ENCODE measurements around the gene PRDX2.
A peak's percentile ranks its signal among the peaks of the same experiment; 100 is the strongest.

GRCh38 chr19:12794196-12794941 is 7.2 kb downstream of the PRDX2 start:
- TF ChIP-seq CTCF (conservative IDR thresholded peaks at IDR 0.05; ENCODE audit: low read depth, low read length) (no peak), MXI1 (IDR thresholded peaks at IDR 0.05; ENCODE audit: borderline replicate concordance, low read depth, low read length) (no peak), RFX5 (IDR thresholded peaks at IDR 0.05; ENCODE audit: low read depth, low read length) (no peak), FOS (IDR thresholded peaks at IDR 0.05; ENCODE audit: low read depth, low read length) (peak; percentile 1; the same call in 1 of the 2 replicates), CEBPB (IDR thresholded peaks at IDR 0.05; ENCODE audit: low read depth, low read length) (peak; percentile 57), SMC3 (IDR thresholded peaks at IDR 0.05; ENCODE audit: low read depth, low read length) (no peak), RAD21 (IDR thresholded peaks at IDR 0.05; ENCODE audit: low read length) (no peak), POLR2A (IDR thresholded peaks at IDR 0.05; ENCODE audit: low read depth, low read length) (peak; percentile 79), RCOR1 (IDR thresholded peaks at IDR 0.05; ENCODE audit: insufficient replicate concordance, low read length) (no peak), NFE2L2 (IDR thresholded peaks at IDR 0.05; ENCODE audit: low read depth, low read length) (no peak; the same call in none of the 2 replicates), ELK1 (IDR thresholded peaks at IDR 0.05; ENCODE audit: borderline replicate concordance, low read depth, low read length) (no peak), CHD1 (IDR thresholded peaks at IDR 0.05; ENCODE audit: low read depth, low read length) (peak; percentile 37; the same call in 1 of the 2 replicates)
